GM19395 (cell line): Measurements from ENCODE around the gene EXO1.
"Not testable (repeated sequence)": the region's sequence is repeated elsewhere in the genome, so short reads cannot be mapped to it uniquely, and the experiment has no call there.

Source experiments
- ATAC-seq: cut with Tn5 transposase; IDR thresholded peaks from one replicate; pipeline ENCODE4 v1.9.1; 2021; ENCODE audit warnings: mild to moderate bottlenecking, moderate library complexity; ENCODE audit not compliant: unreplicated experiment

Gene EXO1

DNA sequence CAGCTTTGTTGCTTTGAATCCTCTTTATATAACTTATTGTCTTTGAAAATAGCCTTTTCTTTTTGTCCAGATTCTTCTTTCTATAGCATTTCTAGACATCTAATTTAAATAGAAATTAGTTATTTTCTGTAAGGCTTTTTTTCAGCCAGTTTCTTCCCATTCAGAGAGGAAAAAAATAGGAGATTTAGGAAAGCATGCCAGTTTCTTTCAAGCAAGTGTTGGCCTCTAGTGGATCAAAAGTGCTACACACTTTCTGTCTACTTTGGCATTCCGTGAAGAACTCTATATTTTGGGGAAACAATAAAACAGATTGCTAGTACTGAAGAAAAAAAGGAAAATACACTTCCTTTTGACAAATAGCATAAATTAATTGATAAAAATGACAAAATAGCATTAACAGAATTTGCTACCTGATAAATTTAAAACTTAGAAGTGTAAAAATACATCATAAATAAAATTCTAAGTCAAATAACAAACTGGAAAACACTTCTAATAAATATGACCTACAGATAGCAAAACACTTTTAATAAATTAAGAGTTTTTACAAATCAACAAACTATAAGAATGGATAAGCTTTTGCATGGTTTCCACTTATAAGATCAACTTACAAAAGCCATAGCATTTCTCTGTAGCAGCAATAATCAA is 13.1 kb upstream of the EXO1 start:
- ATAC-seq, result no peak

DNA sequence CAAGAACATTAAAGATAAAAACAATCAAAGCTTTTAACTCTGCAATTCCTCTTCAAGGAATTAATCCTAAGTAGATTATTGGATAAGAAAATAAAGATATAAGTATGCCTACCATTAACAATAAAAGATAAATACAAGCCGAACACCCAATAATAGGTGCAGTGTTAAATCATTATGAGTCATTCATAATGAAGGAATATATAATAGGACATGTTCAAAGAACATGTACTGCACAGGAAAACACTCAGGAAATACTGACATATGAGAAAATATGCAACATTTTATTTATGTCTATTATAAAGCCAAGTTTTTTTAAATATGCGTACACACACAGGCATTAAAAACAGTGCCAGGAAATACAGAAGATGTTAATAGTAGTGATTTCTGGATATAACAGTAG is 11.1 kb upstream of the EXO1 start:
- ATAC-seq, result no peak

DNA sequence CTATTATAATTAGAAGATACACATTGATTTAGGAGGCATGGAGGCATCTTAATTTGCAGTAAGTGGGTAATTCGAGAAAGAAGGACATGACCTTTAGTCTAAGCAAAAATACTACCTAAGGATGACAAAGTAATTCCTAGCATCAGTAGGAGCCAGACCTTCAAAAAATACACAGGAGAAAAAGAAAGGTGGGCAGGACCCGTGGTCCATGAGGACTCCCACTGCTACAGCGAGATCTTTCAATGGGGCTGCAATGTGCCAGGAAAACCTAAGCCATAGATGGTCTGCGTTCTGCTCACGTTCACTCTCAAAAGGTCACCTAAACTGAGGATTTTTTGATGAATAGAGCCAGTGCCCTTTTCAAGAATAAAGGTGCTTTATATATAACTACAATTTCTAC is 10.6 kb upstream of the EXO1 start:
- no peak for ATAC-seq

DNA sequence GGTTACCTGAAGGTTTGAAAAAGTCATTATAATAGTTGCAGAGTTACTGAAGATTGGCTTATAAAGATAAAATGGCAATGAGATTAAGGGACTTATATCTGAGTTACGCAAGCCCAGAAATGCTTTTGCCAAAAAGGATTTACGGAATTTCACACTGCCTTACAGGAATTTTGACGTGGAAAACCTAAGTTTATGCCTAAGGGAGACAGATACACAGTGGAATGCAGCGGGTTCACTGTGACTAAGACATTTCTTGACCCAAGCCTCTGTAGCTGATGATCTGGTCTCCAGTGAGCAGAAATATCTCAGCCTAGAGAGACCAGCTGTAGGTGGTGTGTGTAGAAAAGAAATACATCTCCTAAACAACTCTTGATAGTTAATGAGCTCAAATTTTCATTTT is 10.1 kb upstream of the EXO1 start:
- no peak for ATAC-seq

DNA sequence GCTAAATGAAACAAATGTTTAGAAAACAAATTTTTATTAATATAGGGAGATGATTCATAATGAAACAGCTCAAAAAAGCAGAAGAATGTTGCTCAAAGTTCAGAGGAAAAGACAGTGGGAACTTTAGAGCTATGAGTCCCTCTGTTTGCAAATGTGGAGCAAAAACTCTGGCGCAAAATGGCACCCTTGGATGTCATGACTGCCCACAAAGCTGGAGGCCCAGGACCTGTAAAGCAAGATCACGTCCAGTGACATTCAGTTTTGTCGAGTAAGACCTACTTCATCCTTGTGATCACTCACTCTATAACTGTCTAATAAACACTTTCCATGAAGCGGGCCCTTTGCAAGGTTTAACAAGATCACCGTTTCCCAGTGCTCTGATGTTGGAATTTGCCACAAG is 9.1 kb upstream of the EXO1 start:
- no peak for ATAC-seq

DNA sequence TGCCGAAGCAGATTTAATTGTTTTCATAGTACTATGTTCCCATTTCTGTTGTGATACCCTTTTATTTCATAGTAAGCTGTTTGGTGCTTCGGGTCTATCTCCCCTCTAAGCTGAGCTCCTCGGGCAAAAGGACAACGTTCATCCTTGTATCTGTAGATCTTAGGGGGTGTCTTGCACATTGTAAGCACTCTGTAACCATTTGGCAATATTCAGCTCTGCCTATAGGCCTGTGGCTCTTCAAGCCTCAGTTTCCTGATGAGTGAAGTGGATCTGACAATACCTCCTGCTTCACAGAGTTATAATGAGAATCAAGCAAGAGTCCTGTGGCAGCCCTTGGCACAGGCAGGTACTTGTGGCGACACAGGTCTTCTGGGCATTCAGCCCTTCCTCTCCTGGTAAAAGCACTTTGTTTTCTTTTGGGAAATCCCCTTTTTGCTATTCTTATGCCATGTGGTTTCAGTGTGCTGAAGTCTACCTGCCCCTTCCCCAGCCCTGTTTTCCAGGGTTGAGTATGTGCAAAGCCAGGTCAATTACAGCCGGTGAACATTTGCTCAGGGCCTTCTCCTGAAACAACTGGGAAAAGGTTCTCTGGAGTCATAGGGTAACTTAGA is 8.5 kb upstream of the EXO1 start:
- peak; percentile 53 for ATAC-seq

DNA sequence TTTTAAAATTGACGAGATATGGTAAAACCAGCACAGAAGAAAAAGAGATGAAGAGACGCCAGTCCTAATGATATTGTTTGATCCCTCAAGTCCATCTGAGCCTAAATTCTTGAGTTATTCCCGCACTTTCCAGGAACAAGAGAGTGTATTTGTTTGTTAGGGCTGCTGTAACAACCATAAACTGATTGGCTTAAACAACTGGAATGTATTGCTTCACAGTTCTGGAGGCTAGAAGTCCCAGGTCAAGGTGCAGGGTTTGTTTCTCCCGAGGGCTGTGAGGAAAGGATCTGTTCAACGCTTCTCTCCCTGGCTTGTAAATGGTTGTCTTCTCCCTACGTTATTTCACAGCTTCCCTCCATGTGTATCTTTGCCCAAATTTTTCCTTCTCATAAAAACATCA is 7.8 kb upstream of the EXO1 start:
- ATAC-seq, result no peak

DNA sequence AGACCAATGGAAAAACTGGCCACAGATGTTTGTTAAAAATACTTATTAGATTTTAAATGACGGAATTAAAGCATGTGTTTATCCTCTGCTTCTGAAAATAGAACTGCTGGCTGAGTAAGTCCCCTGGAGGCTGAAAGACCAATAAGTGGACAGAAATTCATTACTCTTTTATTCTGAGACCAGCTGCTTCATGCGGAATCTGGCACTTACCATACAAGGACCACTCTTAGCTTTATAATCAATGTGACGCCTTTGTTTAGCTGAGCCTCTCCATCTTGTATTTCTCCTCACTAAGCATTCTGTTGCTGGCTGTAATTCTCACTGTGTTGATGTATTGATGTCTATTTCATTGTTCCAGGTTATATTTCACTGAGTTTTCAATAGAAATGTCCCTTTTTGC is 6.3 kb upstream of the EXO1 start:
- ATAC-seq, result no peak

DNA sequence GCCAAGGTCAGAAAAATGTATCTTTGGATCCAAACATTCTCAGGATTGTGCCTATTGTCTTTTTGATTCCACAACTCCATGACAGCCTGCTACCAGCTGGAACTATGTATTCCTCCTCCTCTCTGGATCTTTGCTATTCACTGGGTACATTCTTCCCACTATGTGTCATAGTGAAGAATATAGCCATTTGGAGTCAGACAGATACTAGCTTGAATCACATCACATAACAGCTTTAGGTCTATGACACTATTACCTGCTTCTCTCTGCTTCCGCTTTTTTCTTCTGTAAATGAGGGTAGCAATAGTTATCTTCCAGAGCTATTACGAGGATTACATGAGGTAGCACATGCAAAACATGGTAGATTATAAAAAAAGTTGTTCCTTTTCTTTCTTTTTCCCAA is 5.4 kb upstream of the EXO1 start:
- ATAC-seq, result no peak

DNA sequence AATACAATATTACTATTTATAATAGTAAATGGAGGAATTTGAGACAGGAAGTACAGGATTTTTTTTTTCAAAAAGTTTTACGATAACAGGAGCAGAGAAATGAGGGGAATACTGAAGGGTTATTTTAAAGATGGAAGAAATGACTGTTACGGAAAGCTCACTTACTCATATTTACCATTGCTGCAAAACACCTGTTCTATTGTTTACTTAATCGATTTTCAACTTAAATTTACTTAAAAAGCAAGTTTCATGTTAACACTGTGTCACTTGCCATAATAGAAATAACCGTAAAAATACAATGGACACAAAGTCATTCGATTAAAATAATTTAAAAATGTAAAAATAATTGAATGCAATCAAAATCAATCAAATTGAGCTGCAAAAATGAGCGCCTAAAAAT is 3.4 kb upstream of the EXO1 start:
- ATAC-seq, result no peak

DNA sequence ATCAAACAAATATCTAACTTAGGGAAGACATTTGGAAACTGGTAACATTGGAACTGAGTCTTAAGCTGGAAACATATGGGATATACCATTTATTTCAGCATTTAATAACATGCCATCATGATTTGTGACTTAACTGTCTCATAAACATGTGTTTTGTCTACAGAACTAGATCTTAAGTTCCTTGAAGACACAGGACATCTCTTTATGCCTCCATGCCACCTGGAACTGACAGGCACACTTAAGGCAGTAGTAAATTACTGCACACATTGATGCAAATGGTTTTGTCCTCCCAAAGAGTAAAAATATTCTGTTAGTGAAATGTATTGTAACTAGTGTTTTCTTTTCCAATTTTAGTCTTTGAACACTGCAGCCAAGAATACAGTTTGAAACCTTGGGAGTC is 1.6 kb upstream of the EXO1 start:
- ATAC-seq, result no peak

DNA sequence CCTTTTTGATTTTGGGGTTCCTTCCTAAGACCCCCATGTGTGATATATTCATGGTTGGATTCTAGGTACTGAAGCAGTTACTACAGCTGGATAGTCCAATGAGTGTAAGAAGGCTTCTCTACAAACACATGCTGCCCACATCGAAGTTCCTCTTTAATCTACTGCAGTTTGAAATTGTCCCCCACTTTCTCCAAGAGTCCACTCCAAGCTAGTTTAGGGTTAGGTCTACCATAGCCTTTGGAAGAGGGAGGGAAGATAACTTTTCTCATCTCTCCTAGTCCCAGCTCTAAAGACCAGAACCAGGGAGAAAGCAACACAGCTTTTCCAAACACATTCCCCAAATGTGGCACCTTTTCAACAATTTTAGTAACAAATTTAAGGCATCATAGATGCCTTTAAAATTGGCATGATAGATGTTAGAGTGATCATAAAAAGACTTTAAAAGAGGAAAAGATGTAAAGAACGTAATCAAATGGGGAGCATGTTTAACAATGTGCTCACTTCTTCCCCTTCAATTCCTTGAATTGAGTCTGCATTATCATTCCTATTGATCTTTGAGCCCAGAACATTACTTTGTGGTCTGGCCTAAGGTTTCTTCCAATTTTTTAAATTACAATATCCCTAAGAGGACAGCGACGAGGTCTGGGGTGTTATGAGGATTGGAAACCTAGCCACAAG is 1.0 kb upstream of the EXO1 start:
- no peak for ATAC-seq

DNA sequence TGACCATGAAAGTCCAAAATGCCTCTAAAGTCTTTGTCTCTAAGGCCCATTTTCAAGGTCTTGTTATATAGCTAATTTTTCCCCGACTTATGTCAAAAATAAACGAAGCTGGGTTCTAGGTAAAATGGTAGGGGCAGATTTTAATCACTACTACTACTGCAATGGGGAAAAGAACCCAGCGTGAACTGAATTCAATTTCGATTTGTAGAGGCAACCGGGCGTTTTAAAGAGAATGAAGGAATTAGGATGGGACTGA is 536 bp upstream of the EXO1 start:
- no peak for ATAC-seq

DNA sequence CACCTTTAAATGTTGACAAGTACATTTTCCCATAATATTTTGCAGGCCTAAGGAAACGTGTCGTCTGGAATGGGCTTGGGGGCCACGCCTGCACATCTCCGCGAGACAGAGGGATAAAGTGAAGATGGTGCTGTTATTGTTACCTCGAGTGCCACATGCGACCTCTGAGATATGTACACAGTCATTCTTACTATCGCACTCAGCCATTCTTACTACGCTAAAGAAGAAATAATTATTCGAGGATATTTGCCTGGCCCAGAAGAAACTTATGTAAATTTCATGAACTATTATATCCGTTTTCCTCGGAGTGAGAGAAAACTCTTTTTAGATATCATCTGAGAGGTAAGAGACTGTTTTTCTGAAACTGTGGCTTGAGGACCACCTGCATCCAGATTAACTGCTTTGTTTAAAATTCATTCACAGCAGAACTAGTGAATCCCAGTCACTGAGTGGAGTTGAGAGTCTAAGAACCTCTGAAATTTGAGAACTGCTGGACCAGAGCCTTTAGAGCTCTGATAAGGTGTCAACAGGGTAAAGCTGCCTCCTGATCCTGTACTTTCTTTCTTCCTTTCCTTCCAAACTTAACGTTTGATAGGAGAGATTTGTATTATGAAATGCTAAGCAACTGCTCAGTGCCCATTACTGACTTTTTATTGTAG is 811 bp downstream of the EXO1 start:
- peak; percentile 26 for ATAC-seq

DNA sequence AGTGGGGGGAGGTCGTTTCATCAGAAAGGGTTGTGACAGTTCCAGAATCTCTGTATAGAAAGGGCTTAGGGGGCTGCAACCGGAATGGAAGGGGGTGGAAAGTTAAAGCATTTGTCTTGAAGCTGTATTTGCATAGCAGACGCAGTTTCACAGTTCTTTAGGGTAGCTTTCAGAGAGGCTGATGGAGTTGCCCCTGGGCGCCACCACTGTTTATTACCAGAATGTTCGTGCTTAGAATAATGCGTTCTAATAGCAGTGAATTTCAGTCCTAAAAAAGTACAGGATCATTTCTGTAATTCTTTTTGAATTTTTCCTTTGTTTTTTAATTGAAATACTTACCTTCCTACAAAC is 1.3 kb downstream of the EXO1 start:
- ATAC-seq, result no peak

DNA sequence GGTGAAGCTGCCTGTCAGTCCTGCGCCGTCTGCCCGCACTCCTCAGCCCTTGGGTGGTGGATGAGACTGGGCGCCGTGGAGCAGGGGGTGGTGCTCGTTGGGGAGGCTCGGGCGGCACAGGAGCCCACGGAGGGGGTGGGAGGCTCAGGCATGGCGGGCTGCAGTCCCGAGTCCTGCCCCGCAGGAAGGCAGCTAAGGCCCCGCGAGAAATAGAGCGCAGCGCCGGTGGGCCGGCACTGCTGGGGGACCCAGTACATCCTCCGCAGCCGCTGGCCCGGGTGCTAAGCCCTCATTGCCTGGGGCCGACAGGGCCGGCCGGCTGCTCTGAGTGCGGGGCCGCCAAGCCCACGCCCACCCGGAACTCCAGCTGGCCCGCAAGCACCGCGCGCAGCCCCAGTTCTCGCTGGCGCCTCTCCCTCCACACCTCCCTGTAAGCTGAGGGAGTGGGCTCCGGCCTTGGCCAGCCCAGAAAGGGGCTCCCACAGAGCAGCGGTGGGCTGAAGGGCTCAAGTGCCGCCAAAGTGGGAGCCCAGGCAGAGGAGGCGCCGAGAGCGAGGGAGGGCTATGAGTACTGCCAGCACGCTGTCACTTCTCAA is 7.6 kb downstream of the EXO1 start:
- not testable (repeated sequence) for ATAC-seq

DNA sequence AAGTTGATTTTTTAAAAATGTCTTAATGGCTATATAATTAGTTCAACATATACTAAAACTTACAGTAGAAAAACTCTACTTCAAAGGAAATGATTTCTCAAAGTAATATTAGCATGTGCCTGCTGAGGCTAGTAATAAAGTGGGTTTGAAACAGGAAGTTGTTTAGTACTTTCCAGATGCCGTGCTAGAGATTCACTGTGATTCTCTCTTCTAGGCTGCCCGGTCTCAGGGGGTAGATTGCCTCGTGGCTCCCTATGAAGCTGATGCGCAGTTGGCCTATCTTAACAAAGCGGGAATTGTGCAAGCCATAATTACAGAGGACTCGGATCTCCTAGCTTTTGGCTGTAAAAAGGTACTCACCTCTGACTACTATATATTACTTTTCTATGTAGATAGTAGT is 9.1 kb downstream of the EXO1 start:
- peak; percentile 87 for ATAC-seq

DNA sequence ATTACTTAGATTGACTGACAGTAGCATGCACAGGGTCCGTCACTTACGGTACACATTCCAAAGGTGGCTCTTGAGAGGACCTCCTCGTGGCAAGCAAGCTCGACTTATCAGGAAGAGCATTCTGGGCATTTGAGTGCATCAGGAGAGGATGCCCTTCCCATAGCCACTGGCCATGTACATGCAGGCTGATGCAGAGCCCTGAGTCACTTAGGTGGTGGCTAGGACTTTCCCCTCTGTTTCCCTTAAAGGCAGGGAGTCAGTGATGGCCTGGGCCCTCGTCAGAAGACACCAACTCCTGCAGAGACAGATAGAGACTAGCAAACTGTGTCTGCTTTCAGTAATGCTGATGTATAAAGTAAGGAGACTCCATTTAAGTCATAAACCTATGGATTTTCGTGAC is 12.9 kb downstream of the EXO1 start:
- no peak for ATAC-seq

DNA sequence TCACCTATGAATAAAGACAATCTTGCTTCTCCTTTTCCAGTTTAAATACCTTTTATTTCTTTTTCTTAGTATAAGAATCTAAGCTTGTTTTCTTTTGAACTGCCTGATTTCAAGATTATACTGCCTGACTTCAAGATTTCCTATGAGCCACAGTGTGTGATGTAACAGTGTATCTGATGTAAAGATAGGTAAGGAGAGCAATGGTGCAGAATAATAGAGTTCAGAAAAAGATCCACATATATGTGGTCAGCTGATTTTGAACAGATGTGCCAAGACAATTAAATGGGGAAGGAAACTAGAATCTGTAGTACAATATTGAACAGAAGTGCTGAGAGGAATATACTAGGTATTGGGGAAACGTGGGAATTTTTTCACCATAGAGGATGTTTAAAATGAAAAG is 21.0 kb downstream of the EXO1 start:
- no peak for ATAC-seq

DNA sequence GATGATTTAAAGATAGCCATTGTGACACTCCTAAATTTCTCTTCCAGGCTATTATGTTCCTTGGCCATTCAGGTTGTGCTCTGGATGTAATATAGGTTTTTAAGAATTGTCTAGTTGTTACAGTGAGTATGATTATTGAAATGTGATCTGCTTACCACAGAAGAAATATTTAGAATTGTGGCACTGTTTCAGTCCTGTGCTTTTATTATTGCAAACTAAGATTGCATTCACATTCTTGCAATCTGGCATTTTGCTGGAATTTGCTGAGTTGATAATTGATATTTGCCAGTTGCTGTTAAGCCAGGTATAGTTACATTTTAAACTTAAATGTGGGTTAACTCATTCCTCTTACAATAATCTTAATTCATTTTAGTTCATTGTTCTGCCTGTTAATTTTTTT is 22.3 kb downstream of the EXO1 start:
- ATAC-seq, result no peak

DNA sequence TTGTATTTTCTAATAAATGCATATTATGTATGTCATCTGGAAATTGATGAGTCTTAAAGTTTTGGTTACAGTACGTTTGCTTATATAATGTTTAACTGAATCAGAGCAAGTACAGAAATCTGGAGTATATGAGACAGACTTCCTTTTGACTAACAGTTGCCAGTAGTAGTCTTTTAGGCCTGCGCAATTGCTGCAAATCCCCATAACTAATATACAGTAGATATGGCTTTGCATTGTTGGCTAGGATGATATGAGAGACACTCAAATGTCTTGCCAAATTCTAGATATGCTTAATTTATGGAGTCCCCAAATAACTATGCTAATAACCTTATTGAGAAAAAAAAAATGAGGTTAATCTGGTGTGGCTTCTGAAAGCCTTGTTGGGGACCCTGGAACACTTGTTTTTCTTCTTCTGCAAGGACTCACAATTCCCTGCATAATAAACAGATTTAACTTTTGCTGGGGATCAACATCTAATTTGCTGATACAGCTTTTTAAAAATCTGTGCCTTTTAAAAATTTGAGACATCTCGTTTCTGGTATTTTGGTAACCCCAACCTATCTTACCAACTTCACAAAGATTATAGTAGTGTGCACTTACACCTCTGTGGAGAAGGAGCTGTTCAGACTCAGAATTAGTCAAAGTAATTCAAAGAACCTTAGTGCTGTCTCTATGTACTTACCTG is 22.9 kb downstream of the EXO1 start:
- ATAC-seq, result no peak

DNA sequence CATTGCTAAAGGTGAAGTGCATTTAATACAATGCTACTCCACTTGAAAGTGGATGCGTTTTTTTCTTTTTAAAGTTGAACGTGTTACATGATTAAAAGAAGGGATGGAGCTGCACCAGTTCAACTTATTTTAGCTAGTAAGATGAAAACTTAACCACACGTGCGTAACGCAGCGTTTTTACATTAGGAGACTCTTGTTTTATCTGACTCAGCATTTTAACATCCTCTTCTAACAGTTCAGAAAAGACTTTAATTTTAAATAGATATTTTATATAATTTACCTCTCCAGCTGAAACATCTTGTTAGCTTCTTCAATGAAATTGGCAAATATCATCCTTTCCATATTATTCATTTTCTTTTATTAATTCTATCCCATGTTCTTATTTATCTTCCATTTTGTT is 33.4 kb downstream of the EXO1 start:
- ATAC-seq, result no peak
